Lung (tissue), 12 donors: ENCODE measurements around the gene ANO9. TPM values are rescaled to one million over a fixed set of nuclear protein-coding genes. Genes with fewer than 3 reads are reported as not detected.

Source experiments
- ATAC-seq: fragments of 200-7000 bp; cut with Tn5 transposase; one replicate; pipeline ENCODE4 v1.9.1; 2020; ENCODE audit warnings: moderate number of reproducible peaks; ENCODE audit not compliant: insufficient read depth, low FRiP score
- DNase-seq, 3 donors: peaks; one replicate each; pipeline ENCODE4 v3.0.0-alpha.2; 2013 to 2017
- H3K27ac ChIP-seq, 2 donors: one replicate each; pipeline ENCODE4 v1.5.1; 2013; ENCODE audit warnings: mild to moderate bottlenecking in 2 of 2, moderate library complexity in 2 of 2, control low read depth in 1 of 2, inconsistent platforms in 1 of 2, low read depth in 1 of 2, low read length in 1 of 2
- H3K27me3 ChIP-seq, 3 donors: one replicate each; pipeline ENCODE4 v1.5.1; 2013; ENCODE audit warnings: low read length in 2 of 3; ENCODE audit not compliant: control insufficient read depth in 3 of 3, insufficient read depth in 3 of 3
- H3K36me3 ChIP-seq, 4 donors: one replicate each; pipeline ENCODE4 v1.5.1; 2013; ENCODE audit warnings: low read length in 4 of 4, mild to moderate bottlenecking in 1 of 4, moderate library complexity in 1 of 4; ENCODE audit not compliant: control insufficient read depth in 4 of 4, insufficient read depth in 4 of 4
- H3K4me1 ChIP-seq, 5 donors: one replicate each; pipeline ENCODE4 v1.5.1; 2013; ENCODE audit warnings: low read length in 5 of 5, mild to moderate bottlenecking in 2 of 5, moderate library complexity in 1 of 5; ENCODE audit not compliant: control insufficient read depth in 5 of 5, insufficient read depth in 5 of 5
- H3K4me3 ChIP-seq: one replicate; pipeline ENCODE4 v1.5.1; 2013; ENCODE audit warnings: mild to moderate bottlenecking, control low read depth, moderate library complexity
- H3K9ac ChIP-seq, 2 donors: one replicate each; pipeline ENCODE4 v1.5.1; 2013; ENCODE audit warnings: low read length in 2 of 2, control low read depth in 1 of 2; ENCODE audit not compliant: insufficient read depth in 1 of 2
- H3K9me3 ChIP-seq, 4 donors: one replicate each; pipeline ENCODE4 v1.5.1; 2013; ENCODE audit warnings: low read length in 3 of 4, mild to moderate bottlenecking in 1 of 4, moderate library complexity in 1 of 4; ENCODE audit not compliant: control insufficient read depth in 4 of 4, insufficient read depth in 3 of 4
- WGBS, 2 donors: extraction: QIAGEN DNeasy Blood & Tissue Kit; methylation state at CpG; one replicate each; pipeline ENCODE4 v1.1.7; 2013; 5-methylcytosine and 5-hydroxymethylcytosine counted together
- polyA plus RNA-seq, 2 donors: library from polyadenylated mRNA; stranded (reverse); fragments of 200-250 nt; gene quantifications; one replicate each; pipeline ENCODE4 v1.2.1, GENCODE V29; 2013
- total RNA-seq, 2 donors: library from RNA; depleted of rRNA in 1 of 2; stranded (reverse); fragments of >200 nt in 1 of 2; gene quantifications; one replicate each; pipeline ENCODE4 v1.2.1, GENCODE V29; 2014 to 2021
- TF ChIP-seq, protein P1 (sequence below): IDR thresholded peaks from 2 replicates; pipeline ENCODE4 v1.5.1; 2012; ENCODE audit warnings: mild to moderate bottlenecking; ENCODE audit errors: control extremely low read depth, extremely low read depth
- donor health status: control.
- donor health status: control.
- donor health status: Bipolar disorder and iron deficiency.
- donor health status: healthy.
- donor health status: DM: yes; HTN: yes; CAD: no.

The ANO9 gene
- total and polyA plus RNA-seq, 4 donors = 5.8 to 18.6 (median 13.2) TPM

DNA sequence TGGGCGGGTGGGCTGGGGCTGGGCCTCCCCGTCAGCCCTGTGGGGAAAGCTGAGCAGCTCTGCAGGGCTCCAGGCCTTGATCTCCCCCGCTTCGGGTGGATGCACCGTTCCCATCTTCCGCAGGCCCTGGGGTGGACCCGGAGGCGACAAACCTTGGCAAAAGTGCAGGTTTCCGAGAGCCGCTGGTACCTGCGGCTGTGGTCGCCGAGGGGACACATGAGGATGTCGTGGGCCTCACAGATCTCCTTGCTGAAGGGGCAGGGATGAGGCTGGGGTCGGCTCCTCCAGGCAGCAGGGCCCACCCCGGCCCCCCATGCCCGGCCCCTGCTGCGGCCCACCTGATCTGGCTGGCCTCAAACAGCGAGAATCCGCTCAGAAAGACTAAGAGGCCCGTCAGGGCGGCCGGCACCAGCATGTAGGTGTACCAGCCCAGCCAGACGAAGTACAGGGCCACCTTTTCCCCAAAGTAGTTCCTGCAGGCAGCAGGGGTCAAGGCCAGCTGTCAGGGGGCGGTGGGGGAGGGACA, 11.8 kb downstream of the ANO9 start:
- H3K4me3 ChIP-seq = no peak overlapping the region

DNA sequence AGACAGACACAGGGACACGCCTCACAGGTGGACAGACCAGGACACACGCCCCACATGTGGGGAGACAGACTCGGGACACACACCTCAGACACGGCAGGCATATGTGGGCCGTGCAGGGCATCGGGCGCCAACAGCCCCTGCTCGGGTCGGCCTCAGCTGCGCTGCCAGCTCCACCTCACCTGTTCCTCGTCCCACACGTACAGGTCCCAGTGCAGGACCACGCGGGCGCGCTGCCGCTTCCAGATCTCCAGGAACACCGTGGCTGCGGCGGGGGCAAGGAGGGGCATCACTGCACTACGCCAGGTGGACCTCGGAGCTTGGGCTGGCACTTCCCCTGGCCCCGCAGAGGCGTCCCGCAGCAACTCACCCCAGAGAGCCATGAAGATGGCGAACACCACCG, 12.4 kb downstream of the ANO9 start:
- H3K9me3 ChIP-seq = peaks cover 0 to 3% (median 0%) of the 10 kb centered on the region in 4 donors
- H3K4me3 ChIP-seq = no peak overlapping the region
- DNase-seq = no peak

More for the DNA sequence above, 11.8 kb downstream of the ANO9 start:
- H3K36me3 ChIP-seq = no peaks in the 10 kb centered on the region
- DNase-seq (no peak), ATAC-seq (no peak)
- no peak overlapping the region for H3K27ac ChIP-seq
- H3K9ac ChIP-seq = no peak overlapping the region
- TF ChIP-seq, protein P1, sequence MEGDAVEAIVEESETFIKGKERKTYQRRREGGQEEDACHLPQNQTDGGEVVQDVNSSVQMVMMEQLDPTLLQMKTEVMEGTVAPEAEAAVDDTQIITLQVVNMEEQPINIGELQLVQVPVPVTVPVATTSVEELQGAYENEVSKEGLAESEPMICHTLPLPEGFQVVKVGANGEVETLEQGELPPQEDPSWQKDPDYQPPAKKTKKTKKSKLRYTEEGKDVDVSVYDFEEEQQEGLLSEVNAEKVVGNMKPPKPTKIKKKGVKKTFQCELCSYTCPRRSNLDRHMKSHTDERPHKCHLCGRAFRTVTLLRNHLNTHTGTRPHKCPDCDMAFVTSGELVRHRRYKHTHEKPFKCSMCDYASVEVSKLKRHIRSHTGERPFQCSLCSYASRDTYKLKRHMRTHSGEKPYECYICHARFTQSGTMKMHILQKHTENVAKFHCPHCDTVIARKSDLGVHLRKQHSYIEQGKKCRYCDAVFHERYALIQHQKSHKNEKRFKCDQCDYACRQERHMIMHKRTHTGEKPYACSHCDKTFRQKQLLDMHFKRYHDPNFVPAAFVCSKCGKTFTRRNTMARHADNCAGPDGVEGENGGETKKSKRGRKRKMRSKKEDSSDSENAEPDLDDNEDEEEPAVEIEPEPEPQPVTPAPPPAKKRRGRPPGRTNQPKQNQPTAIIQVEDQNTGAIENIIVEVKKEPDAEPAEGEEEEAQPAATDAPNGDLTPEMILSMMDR = no peak
- no peaks in the 10 kb centered on the region for H3K27me3 ChIP-seq
- peaks cover 0 to 3% (median 0%) of the 10 kb centered on the region in 4 donors for H3K9me3 ChIP-seq
- no peaks in the 10 kb centered on the region for H3K4me1 ChIP-seq
- 61 to 78% methylated on average over 22 to 25 of the region's 25 CpGs for WGBS, 2 donors

GRCh38 chr11:428295-428694, 13.5 kb downstream of the ANO9 start:
- TF ChIP-seq, protein P1 = no peak
- H3K27me3 ChIP-seq = peaks cover 0 to 7% (median 2%) of the 10 kb centered on the region in 3 donors
- DNase-seq = no peak
- H3K9ac ChIP-seq = no peak overlapping the region
- H3K27ac ChIP-seq = no peak overlapping the region
- peaks cover 0 to 3% (median 0%) of the 10 kb centered on the region in 4 donors for H3K9me3 ChIP-seq
- ATAC-seq = no peak
- 92 to 95% methylated on average over 24 of the region's 24 CpGs for WGBS, 2 donors
- H3K4me3 ChIP-seq = no peak overlapping the region
- no peaks in the 10 kb centered on the region for H3K4me1 ChIP-seq
- H3K36me3 ChIP-seq = no peaks in the 10 kb centered on the region

More for the DNA sequence above, 12.4 kb downstream of the ANO9 start:
- H3K9ac ChIP-seq = no peak overlapping the region
- no peaks in the 10 kb centered on the region for H3K36me3 ChIP-seq
- ATAC-seq = no peak
- no peaks in the 10 kb centered on the region for H3K4me1 ChIP-seq
- TF ChIP-seq, protein P1 = no peak
- WGBS, 2 donors = 90 to 93% methylated on average over 27 of the region's 27 CpGs
- H3K27ac ChIP-seq = no peak overlapping the region
- peaks cover 0 to 2% (median 1%) of the 10 kb centered on the region in 3 donors for H3K27me3 ChIP-seq

- WGBS, 2 donors = 91 to 92% methylated on average over 8 of the region's 8 CpGs
- ATAC-seq = no peak
Measured at GRCh38 chr11:426851-427250, 15.0 kb downstream of the ANO9 start.

More at GRCh38 chr11:426851-427250, 15.0 kb downstream of the ANO9 start:
- DNase-seq = no peak
- Histone ChIP-seq H3K27ac (no peak overlapping the region), H3K4me1 (no peaks in the 10 kb centered on the region), H3K9ac (no peak overlapping the region), H3K9me3 (peaks cover 0 to 3% (median 0%) of the 10 kb centered on the region in 4 donors), H3K27me3 (peaks cover 0 to 7% (median 2%) of the 10 kb centered on the region in 3 donors), H3K4me3 (no peak overlapping the region), H3K36me3 (no peaks in the 10 kb centered on the region)
- TF ChIP-seq, protein P1 = no peak
